DMS79 treated with DMSO at 0.1 percent for 48 hours (cell line): Measurements from ENCODE around the gene USP4.
"Not testable (repeated sequence)": the region's sequence is repeated elsewhere in the genome, so short reads cannot be mapped to it uniquely, and the experiment has no call there.

ENCODE experiments used
- DNase-seq: peaks from one replicate; lab custom pipeline; 2025; lab: John Stamatoyannopoulos, UW

The USP4 gene, protein sequence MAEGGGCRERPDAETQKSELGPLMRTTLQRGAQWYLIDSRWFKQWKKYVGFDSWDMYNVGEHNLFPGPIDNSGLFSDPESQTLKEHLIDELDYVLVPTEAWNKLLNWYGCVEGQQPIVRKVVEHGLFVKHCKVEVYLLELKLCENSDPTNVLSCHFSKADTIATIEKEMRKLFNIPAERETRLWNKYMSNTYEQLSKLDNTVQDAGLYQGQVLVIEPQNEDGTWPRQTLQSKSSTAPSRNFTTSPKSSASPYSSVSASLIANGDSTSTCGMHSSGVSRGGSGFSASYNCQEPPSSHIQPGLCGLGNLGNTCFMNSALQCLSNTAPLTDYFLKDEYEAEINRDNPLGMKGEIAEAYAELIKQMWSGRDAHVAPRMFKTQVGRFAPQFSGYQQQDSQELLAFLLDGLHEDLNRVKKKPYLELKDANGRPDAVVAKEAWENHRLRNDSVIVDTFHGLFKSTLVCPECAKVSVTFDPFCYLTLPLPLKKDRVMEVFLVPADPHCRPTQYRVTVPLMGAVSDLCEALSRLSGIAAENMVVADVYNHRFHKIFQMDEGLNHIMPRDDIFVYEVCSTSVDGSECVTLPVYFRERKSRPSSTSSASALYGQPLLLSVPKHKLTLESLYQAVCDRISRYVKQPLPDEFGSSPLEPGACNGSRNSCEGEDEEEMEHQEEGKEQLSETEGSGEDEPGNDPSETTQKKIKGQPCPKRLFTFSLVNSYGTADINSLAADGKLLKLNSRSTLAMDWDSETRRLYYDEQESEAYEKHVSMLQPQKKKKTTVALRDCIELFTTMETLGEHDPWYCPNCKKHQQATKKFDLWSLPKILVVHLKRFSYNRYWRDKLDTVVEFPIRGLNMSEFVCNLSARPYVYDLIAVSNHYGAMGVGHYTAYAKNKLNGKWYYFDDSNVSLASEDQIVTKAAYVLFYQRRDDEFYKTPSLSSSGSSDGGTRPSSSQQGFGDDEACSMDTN

GRCh38 chr3:49339941-49340800, at the start of gene USP4:
TSS of gene USP4 (minus strand) at chr3:49340053. CDS start at chr3:49340024, 29 bp downstream.
- DNase-seq: peak; percentile 68

DNA sequence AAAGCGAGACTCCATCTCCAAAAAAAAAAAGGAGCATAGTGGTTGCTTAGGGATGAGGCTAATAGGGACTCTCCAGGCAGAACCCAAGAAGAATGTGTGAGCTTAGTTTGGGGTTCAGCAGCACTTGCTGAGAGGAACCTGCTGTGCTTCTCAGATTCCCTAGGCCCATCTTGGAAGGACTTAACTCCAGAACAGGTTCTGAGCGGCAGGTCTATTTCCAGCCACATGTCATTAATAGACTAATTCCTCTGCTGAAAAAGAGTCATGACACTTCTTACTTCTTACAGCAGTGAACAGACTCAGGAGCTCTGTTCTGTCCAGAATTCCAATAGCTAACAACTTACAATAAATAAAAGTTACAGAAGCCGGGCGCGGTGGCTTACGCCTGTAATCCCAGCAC, 49.4 kb upstream of the USP4 start:
- DNase-seq: no peak

GRCh38 chr3:49388289-49388820, 48.5 kb upstream of the USP4 start:
- DNase-seq: no peak

DNA sequence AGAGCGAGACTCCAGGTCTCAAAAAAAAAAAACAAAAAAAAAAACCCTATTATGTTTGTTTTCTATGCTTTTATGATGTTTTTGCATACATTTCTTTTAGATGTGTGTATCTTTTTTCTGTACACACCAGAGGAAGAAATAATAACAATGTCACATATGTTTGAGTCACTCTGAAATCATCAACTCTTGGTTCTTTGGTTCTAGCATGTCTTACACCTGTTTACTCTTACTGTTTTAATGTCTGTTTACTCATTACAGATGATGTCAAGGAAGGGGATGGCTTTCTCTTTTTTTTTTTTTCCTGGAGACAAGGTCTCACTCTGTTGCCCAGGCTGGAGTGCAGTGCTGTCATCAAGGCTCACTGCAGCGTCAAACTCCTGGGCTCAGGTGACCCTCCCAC, 47.9 kb upstream of the USP4 start:
- no peak for DNase-seq

DNA sequence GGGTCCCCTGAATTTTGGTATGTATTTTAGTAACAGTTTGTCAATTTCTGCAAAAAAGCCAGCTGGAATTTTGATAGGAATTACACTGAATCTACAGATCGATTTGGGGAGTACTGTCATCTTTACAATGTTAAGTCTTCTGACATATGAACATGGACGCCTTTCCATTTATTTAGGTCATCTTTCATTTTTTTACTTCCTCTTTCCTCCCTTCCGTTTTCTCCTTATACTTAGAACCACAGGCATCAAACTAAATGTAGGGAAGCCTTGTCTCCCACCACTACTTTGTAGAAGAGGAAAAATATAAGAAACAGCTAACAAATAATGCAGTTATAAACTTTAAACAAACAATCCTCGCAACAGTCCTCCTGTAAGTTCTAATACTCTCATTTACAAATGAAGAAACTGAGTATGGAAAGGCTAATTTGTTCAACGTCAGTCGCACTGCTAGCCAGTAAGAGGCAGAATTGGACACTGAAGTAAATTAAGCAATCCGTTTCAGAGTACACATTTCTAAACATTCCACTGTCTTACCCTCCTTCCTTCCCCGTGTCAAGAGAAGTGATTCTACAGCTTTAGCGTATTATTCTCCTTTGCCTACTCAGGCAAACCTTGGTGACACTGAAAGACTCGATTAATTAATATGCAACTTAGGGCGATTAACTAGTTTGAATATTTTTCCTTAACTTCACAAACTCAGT, 46.4 kb upstream of the USP4 start:
- DNase-seq: no peak

- DNase-seq: no peak
Measured at GRCh38 chr3:49385617-49386016, 45.8 kb upstream of the USP4 start.

DNA sequence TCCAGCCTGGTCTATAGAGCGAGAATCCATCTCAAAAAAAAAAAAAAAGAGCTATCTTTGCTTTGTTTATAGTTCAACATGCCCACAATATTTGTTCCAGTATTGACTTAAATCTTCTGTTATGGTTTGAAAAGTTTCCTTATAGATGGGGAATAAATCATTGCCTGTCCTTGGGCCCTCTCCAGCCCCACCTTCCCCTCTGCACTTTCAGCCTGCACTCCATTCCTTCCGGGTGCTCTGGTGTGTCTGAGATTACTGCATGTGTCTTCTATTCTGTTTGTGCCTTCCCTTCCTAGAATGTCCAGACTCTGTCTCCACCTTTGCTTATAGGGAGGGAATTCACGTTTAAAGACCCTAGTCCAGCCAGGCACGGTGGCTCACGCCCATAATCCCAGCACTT, 43.5 kb upstream of the USP4 start:
- DNase-seq: no peak

GRCh38 chr3:49378249-49378895, 38.5 kb upstream of the USP4 start:
- peak; percentile 1 for DNase-seq

DNA sequence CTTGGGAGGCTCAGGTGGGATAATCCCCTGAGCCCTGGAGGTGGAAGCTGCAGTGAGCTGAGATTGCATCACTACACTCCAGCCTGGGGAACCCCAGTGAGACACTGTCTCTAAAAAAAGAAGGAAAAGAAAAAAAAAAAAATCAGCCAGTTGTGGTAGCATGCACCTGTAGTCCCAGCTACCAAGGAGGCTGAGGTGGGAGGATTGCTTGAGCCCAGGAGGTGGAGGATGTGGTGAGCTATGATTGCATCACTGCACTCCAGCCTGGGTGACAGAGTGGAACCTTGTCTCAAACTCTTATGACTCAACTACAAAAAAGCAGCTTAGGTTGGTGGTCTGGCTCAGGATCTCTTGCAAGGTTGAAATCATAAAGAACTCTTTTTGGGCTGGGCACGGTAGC, 37.6 kb upstream of the USP4 start:
- no peak for DNase-seq

- DNase-seq: no peak
Measured at GRCh38 chr3:49371946-49372345, 32.1 kb upstream of the USP4 start.

- DNase-seq: no peak
Measured at GRCh38 chr3:49370585-49371290, 30.9 kb upstream of the USP4 start.

DNA sequence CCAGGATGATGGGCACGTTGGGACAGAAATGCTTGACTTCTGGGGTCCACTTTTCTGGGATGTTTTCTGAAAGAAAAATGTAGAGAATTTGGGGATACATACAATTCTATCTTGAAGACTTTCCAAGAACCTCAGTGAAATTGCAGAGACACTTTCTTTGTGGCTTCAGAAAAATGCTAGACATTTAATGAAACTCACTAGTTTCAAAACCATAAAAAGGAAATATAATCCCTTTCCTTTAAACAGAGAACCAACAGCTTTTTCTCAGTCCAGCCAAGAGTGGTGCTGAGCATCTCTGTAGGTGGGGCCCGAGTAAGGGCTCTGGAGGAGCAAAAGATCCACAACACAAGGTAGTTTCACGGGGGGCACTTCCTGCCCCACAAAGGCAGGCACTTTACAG, 22.7 kb upstream of the USP4 start:
- DNase-seq: no peak

DNA sequence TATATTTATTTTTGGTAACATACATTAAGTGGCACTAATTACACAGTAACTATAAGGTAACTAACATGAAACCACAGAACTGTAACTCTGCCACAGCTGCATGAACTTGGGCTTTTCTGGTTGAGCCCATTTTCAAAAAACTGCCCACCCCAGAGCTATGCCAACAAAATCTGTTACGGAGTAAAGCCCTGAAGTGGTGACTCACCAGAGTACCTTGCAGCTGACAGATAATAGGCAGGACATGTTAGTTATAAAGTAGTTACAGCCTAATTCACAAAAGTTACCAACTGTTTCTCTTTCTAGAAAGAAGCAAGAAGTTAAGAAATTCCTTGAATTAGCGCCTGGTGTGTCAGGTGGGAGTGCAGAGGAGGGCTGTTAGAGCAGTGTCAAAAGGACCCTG, 19.8 kb upstream of the USP4 start:
- DNase-seq: no peak

GRCh38 chr3:49358884-49359225, 19.0 kb upstream of the USP4 start:
- no peak for DNase-seq

DNA sequence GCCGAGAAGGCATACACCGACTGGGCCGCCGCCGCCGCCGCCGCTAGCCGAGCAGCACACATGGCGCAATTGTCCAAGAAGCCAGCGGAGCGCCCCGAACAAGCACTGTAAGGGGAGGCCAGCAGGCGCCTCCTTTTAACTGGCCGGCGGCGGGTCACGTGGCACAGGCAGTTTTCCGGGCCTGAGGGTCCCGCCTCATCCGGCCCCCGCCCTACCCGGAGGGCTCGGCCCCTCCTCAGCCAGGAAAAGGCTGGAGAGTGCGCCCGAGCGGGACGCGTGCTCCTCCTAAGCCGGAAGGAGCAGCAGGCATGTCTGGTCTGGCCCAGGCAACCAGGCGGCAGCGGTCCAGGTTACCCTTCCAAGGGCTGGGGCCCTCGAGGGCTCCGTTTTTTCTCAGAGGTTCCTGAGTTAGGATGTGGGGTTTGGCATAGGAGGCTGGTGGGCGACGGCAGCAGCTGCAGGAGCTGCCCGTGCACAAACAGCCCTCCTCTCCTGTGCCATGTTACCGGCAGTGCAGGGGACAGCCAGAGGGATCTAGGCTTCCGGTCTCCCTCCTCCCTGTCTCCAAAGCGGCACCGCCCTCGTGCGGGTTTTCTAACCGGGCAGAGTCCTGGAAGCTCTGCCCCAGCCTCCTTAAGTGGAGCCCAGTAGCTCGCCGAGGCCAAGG, 18.5 kb upstream of the USP4 start, which contains the start of gene GPX1:
TSS of gene GPX1 (minus strand) at position 137 of the 667 bp plus-strand sequence. CDS start at position 62, 75 bp downstream.
- DNase-seq: peak; percentile 60

- DNase-seq: peak; percentile 2
Measured at GRCh38 chr3:49357443-49358216, 17.8 kb upstream of the USP4 start.

GRCh38 chr3:49357095-49357442, 17.2 kb upstream of the USP4 start:
- not testable (repeated sequence) for DNase-seq

GRCh38 chr3:49352890-49353421, 13.1 kb upstream of the USP4 start:
- DNase-seq: no peak
